Keratinocyte (primary cell): ENCODE results near the gene NPAS3.

Experiments
- CTCF ChIP-seq, 3 experiments: IDR thresholded peaks in 1 of 3; conservative IDR thresholded peaks in 1 of 3; optimal IDR thresholded peaks in 1 of 3; 2 replicates in 2 of 3; 3 replicates in 1 of 3; pipeline versions ENCODE3 to v1.5.1; 2011; ENCODE audit warnings: low read length in 3 of 3, mild to moderate bottlenecking in 3 of 3, moderate library complexity in 2 of 3, control low read depth in 1 of 3, inconsistent platforms in 1 of 3; ENCODE audit not compliant: insufficient read depth in 2 of 3; ENCODE audit errors: extremely low read depth in 1 of 3
- EZH2 ChIP-seq: IDR thresholded peaks from one replicate; pipeline ENCODE4 v1.6.1; 2012; ENCODE audit warnings: inconsistent platforms, mild to moderate bottlenecking, low read length, moderate library complexity

GRCh38 chr14:32905013-32905412, 33.7 kb upstream of the NPAS3 start:
- no peak for TF ChIP-seq EZH2
- TF ChIP-seq CTCF (optimal IDR thresholded peaks at IDR 0.05 in 1 of 3, IDR thresholded peaks at IDR 0.05 in 1 of 3, conservative IDR thresholded peaks at IDR 0.05 in 1 of 3; ENCODE audit: extremely low read depth in 1 of 3, insufficient read depth in 2 of 3, low read length in 3 of 3): no peak
